ENCODE results near the gene CDCP2.

The CDCP2 gene

GRCh38 chr1:54138994-54139393, 13.8 kb downstream of the CDCP2 start:
- H2AFZ ChIP-seq (ENCODE audit: low read depth, low read length): no peak overlapping the region
- H3K9me3 ChIP-seq (ENCODE audit: insufficient read depth, low read length, severe bottlenecking): no peaks in the 10 kb centered on the region

GRCh38 chr1:54137534-54138061, 15.2 kb downstream of the CDCP2 start:
- no peak for DNase-seq
- no peak for ATAC-seq (ENCODE audit: insufficient read depth, low read depth)
- Histone ChIP-seq H3K9ac (ENCODE audit: low read depth, low read length) (no peak overlapping the region), H4K20me1 (ENCODE audit: insufficient read depth, low read length) (no peaks in the 10 kb centered on the region), H3K36me3 (ENCODE audit: insufficient read depth, low read length) (no peaks in the 10 kb centered on the region), H3K4me1 (ENCODE audit: insufficient read depth, low read length) (no peaks in the 10 kb centered on the region), H2AFZ (ENCODE audit: low read depth, low read length) (no peak overlapping the region), H3K4me3 (ENCODE audit: low read depth in 1 of 2, low read length in 2 of 2) (no peak overlapping the region), H3K79me2 (ENCODE audit: insufficient read depth, low read length) (no peaks in the 10 kb centered on the region), H3K27me3 (ENCODE audit: insufficient read depth, low read length, poor library complexity) (no peaks in the 10 kb centered on the region), H3K27ac (ENCODE audit: low read length) (no peak overlapping the region), H3K9me3 (ENCODE audit: insufficient read depth, low read length, severe bottlenecking) (no peaks in the 10 kb centered on the region), H3K4me2 (ENCODE audit: insufficient read depth, low read length) (no peak overlapping the region)
- TF ChIP-seq CTCF (IDR thresholded peaks at IDR 0.05; ENCODE audit: borderline replicate concordance, extremely low read depth, low read length, poor library complexity, severe bottlenecking) (no peak), EZH2 (IDR thresholded peaks at IDR 0.05; ENCODE audit: borderline replicate concordance, low read depth, low read length, severe bottlenecking) (no peak)

More at GRCh38 chr1:54138994-54139393, 13.8 kb downstream of the CDCP2 start:
- no peak overlapping the region for H3K27ac ChIP-seq (ENCODE audit: low read length)
- H3K9ac ChIP-seq (ENCODE audit: low read depth, low read length): no peak overlapping the region
- no peak overlapping the region for H3K4me2 ChIP-seq (ENCODE audit: insufficient read depth, low read length)
- no peaks in the 10 kb centered on the region for H3K27me3 ChIP-seq (ENCODE audit: insufficient read depth, low read length, poor library complexity)
- no peaks in the 10 kb centered on the region for H4K20me1 ChIP-seq (ENCODE audit: insufficient read depth, low read length)
- H3K4me1 ChIP-seq (ENCODE audit: insufficient read depth, low read length): no peaks in the 10 kb centered on the region
- TF ChIP-seq EZH2 (IDR thresholded peaks at IDR 0.05; ENCODE audit: borderline replicate concordance, low read depth, low read length, severe bottlenecking) (no peak), CTCF (IDR thresholded peaks at IDR 0.05; ENCODE audit: borderline replicate concordance, extremely low read depth, low read length, poor library complexity, severe bottlenecking) (no peak)
- H3K4me3 ChIP-seq (ENCODE audit: low read depth in 1 of 2, low read length in 2 of 2): no peak overlapping the region
- no peaks in the 10 kb centered on the region for H3K36me3 ChIP-seq (ENCODE audit: insufficient read depth, low read length)
- DNase-seq (no peak), ATAC-seq (ENCODE audit: insufficient read depth, low read depth) (no peak)
- H3K79me2 ChIP-seq (ENCODE audit: insufficient read depth, low read length): no peaks in the 10 kb centered on the region

GRCh38 chr1:54136963-54137533, 15.8 kb downstream of the CDCP2 start:
- no peaks in the 10 kb centered on the region for H3K27me3 ChIP-seq (ENCODE audit: insufficient read depth, low read length, poor library complexity)
- H3K4me1 ChIP-seq (ENCODE audit: insufficient read depth, low read length): no peaks in the 10 kb centered on the region
- H3K9ac ChIP-seq (ENCODE audit: low read depth, low read length): no peak overlapping the region
- no peak overlapping the region for H2AFZ ChIP-seq (ENCODE audit: low read depth, low read length)
- H3K4me2 ChIP-seq (ENCODE audit: insufficient read depth, low read length): no peak overlapping the region
- no peaks in the 10 kb centered on the region for H3K79me2 ChIP-seq (ENCODE audit: insufficient read depth, low read length)
- H3K27ac ChIP-seq (ENCODE audit: low read length): no peak overlapping the region
- H4K20me1 ChIP-seq (ENCODE audit: insufficient read depth, low read length): no peaks in the 10 kb centered on the region
- no peaks in the 10 kb centered on the region for H3K9me3 ChIP-seq (ENCODE audit: insufficient read depth, low read length, severe bottlenecking)
- no peaks in the 10 kb centered on the region for H3K36me3 ChIP-seq (ENCODE audit: insufficient read depth, low read length)
- no peak overlapping the region for H3K4me3 ChIP-seq (ENCODE audit: low read depth in 1 of 2, low read length in 2 of 2)
- no peak for TF ChIP-seq EZH2 (IDR thresholded peaks at IDR 0.05; ENCODE audit: borderline replicate concordance, low read depth, low read length, severe bottlenecking)
- no peak for TF ChIP-seq CTCF (IDR thresholded peaks at IDR 0.05; ENCODE audit: borderline replicate concordance, extremely low read depth, low read length, poor library complexity, severe bottlenecking)
- DNase-seq (no peak), ATAC-seq (ENCODE audit: insufficient read depth, low read depth) (no peak)
